GM19372 (cell line): ENCODE results near the gene ZFHX2.
"Not testable (repeated sequence)": the region's sequence is repeated elsewhere in the genome, so short reads cannot be mapped to it uniquely, and the experiment has no call there.

Source experiments
- ATAC-seq: cut with Tn5 transposase; IDR thresholded peaks from one replicate; pipeline ENCODE4 v1.9.1; 2021; ENCODE audit warnings: mild to moderate bottlenecking, low read depth, moderate library complexity; ENCODE audit not compliant: unreplicated experiment

The ZFHX2 gene

GRCh38 chr14:23544511-23545447, 6.8 kb downstream of the ZFHX2 start:
- no peak for ATAC-seq

GRCh38 chr14:23543403-23543802, 8.2 kb downstream of the ZFHX2 start:
- ATAC-seq, result no peak

- ATAC-seq, result no peak
Measured at GRCh38 chr14:23542261-23542660, 9.3 kb downstream of the ZFHX2 start.

GRCh38 chr14:23540141-23540469, 11.5 kb downstream of the ZFHX2 start:
- ATAC-seq, result no peak

- ATAC-seq, result no peak
Measured at GRCh38 chr14:23539248-23540140, 12.1 kb downstream of the ZFHX2 start.

- no peak for ATAC-seq
Measured at GRCh38 chr14:23538785-23539184, 12.8 kb downstream of the ZFHX2 start.

- ATAC-seq, result no peak
Measured at GRCh38 chr14:23538050-23538718, 13.4 kb downstream of the ZFHX2 start.

GRCh38 chr14:23537351-23538049, 14.1 kb downstream of the ZFHX2 start:
- no peak for ATAC-seq

GRCh38 chr14:23536906-23537305, 14.7 kb downstream of the ZFHX2 start:
- not testable (repeated sequence) for ATAC-seq

GRCh38 chr14:23536494-23536893, 15.1 kb downstream of the ZFHX2 start:
- no peak for ATAC-seq

- ATAC-seq, result no peak
Measured at GRCh38 chr14:23535943-23536342, 15.6 kb downstream of the ZFHX2 start.

GRCh38 chr14:23533652-23534435, 17.7 kb downstream of the ZFHX2 start:
- ATAC-seq, result no peak

GRCh38 chr14:23532658-23533057, 18.9 kb downstream of the ZFHX2 start:
- ATAC-seq, result no peak

GRCh38 chr14:23531391-23531790, 20.2 kb downstream of the ZFHX2 start:
- ATAC-seq, result no peak

GRCh38 chr14:23530375-23531055, 21.1 kb downstream of the ZFHX2 start:
- ATAC-seq, result no peak

GRCh38 chr14:23529016-23529415, 22.5 kb downstream of the ZFHX2 start:
- ATAC-seq, result no peak

- ATAC-seq, result no peak
Measured at GRCh38 chr14:23528555-23528954, 23.0 kb downstream of the ZFHX2 start.

GRCh38 chr14:23525611-23526010, 26.0 kb downstream of the ZFHX2 start:
- ATAC-seq, result no peak

GRCh38 chr14:23524954-23525353, 26.6 kb downstream of the ZFHX2 start:
- ATAC-seq, result no peak
